HepG2 (cell line): ENCODE results near the gene FAM222A.

Experiments
- CBX5 ChIP-seq: sonication (generic); formaldehyde crosslinking; IDR thresholded peaks from 2 replicates; pipeline ENCODE4 v1.4.0; 2020; ENCODE audit warnings: missing genetic modification reagents, borderline replicate concordance
- CTCF ChIP-seq: sonication (generic); formaldehyde crosslinking; IDR thresholded peaks from 2 replicates; pipeline ENCODE4 v1.5.0; 2020; ENCODE audit warnings: mild to moderate bottlenecking, missing genetic modification reagents, moderate library complexity
- EZH2 ChIP-seq: conservative IDR thresholded peaks from 2 replicates; pipeline ENCODE4 v1.6.1; 2012; ENCODE audit warnings: mild to moderate bottlenecking, low read depth, low read length, moderate library complexity
- FOXK2 ChIP-seq: fragments of 450-650 bp; IDR thresholded peaks from 2 replicates; pipeline ENCODE4 v1.6.1; 2016
- PCBP1 ChIP-seq: fragments of 200-400 bp; formaldehyde crosslinking; IDR thresholded peaks from 2 replicates; pipeline ENCODE4 v1.6.1; 2017; ENCODE audit warnings: mild to moderate bottlenecking, low read depth, low read length, borderline replicate concordance
- SMAD3 ChIP-seq: sonication (generic); formaldehyde crosslinking; IDR thresholded peaks from 2 replicates; pipeline ENCODE4 v1.4.0; 2020; ENCODE audit warnings: missing genetic modification reagents
- TBL1XR1 ChIP-seq: fragments of 150-350 bp; IDR thresholded peaks from 2 replicates; pipeline ENCODE4 v1.6.1; 2014; ENCODE audit warnings: borderline replicate concordance, low read length; ENCODE audit not compliant: partially characterized antibody
- ZNF496 ChIP-seq: sonication (generic); formaldehyde crosslinking; IDR thresholded peaks from 2 replicates; pipeline ENCODE4 v1.8.1; 2023; ENCODE audit warnings: mild to moderate bottlenecking, moderate library complexity, missing genetic modification reagents; ENCODE audit not compliant: insufficient replicate concordance
- ZNF747 ChIP-seq: sonication (generic); formaldehyde crosslinking; IDR thresholded peaks from 2 replicates; pipeline ENCODE4 v1.8.1; 2023; ENCODE audit warnings: missing genetic modification reagents, mild to moderate bottlenecking, borderline replicate concordance
- ZNF792 ChIP-seq: IDR thresholded peaks from 2 replicates; pipeline ENCODE4 v1.6.1; 2016
- TF ChIP-seq, protein P1 (sequence below): IDR thresholded peaks from 2 replicates; pipeline ENCODE4 v1.6.1; 2016; ENCODE audit warnings: low read depth, control low read depth

- TF ChIP-seq PCBP1 (no peak), SMAD3 (CRISPR knock-in tag) (no peak), EZH2 (no peak), FOXK2 (no peak), CTCF (CRISPR knock-in tag) (no peak), TBL1XR1 (no peak), ZNF747 (no peak), CBX5 (CRISPR knock-in tag) (no peak), ZNF496 (CRISPR knock-in tag) (no peak), ZNF792 (CRISPR knock-in tag) (no peak)
- TF ChIP-seq, protein P1, sequence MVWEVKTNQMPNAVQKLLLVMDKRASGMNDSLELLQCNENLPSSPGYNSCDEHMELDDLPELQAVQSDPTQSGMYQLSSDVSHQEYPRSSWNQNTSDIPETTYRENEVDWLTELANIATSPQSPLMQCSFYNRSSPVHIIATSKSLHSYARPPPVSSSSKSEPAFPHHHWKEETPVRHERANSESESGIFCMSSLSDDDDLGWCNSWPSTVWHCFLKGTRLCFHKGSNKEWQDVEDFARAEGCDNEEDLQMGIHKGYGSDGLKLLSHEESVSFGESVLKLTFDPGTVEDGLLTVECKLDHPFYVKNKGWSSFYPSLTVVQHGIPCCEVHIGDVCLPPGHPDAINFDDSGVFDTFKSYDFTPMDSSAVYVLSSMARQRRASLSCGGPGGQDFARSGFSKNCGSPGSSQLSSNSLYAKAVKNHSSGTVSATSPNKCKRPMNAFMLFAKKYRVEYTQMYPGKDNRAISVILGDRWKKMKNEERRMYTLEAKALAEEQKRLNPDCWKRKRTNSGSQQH (CRISPR knock-in tag), result no peak
These were observed 16.9 kb downstream of the FAM222A start for GRCh38 chr12:109730306-109731145.
